CD4-positive, alpha-beta T cell treated with Interleukin-10 for 1 hour (primary cell): ENCODE results near the gene BACE2.
"Not testable (repeated sequence)": the region's sequence is repeated elsewhere in the genome, so short reads cannot be mapped to it uniquely, and the experiment has no call there.

Experiments used
- DNase-seq: peaks from one replicate; pipeline ENCODE4 v3.0.0-alpha.2; 2020

BACE2 gene

GRCh38 chr21:41283211-41283818, 115.4 kb downstream of the BACE2 start:
- DNase-seq: peak; percentile 75

- no peak for DNase-seq
Observed at GRCh38 chr21:41289431-41289830, 121.5 kb downstream of the BACE2 start.

GRCh38 chr21:41290106-41290799, 122.3 kb downstream of the BACE2 start:
- no peak for DNase-seq

- DNase-seq: no peak
Observed at GRCh38 chr21:41294548-41295231, 126.7 kb downstream of the BACE2 start.

GRCh38 chr21:41295721-41296254, 127.8 kb downstream of the BACE2 start:
- no peak for DNase-seq

- DNase-seq: no peak
Observed at GRCh38 chr21:41302976-41303375, 135.0 kb downstream of the BACE2 start.

- DNase-seq: no peak
Observed at GRCh38 chr21:41304068-41304720, 136.2 kb downstream of the BACE2 start.

- no peak for DNase-seq
Observed at GRCh38 chr21:41307219-41307618, 139.3 kb downstream of the BACE2 start.

- DNase-seq: not testable (repeated sequence)
Observed at GRCh38 chr21:41313285-41314164, 145.6 kb downstream of the BACE2 start.

- no peak for DNase-seq
Observed at GRCh38 chr21:41315726-41316125, 147.8 kb downstream of the BACE2 start.

- no peak for DNase-seq
Observed at GRCh38 chr21:41316200-41317062, 148.5 kb downstream of the BACE2 start, which contains the start of gene FAM3B. TSS of gene FAM3B (plus strand) at chr21:41316801. CDS start at chr21:41316880, 79 bp downstream.

GRCh38 chr21:41317063-41317392, 149.1 kb downstream of the BACE2 start:
- no peak for DNase-seq

- DNase-seq: no peak
Observed at GRCh38 chr21:41317458-41317857, 149.5 kb downstream of the BACE2 start.

- DNase-seq: no peak
Observed at GRCh38 chr21:41318218-41318617, 150.3 kb downstream of the BACE2 start.

GRCh38 chr21:41319273-41319672, 151.3 kb downstream of the BACE2 start:
- DNase-seq: no peak

- peak; percentile 2 for DNase-seq
Observed at GRCh38 chr21:41321211-41321907, 153.4 kb downstream of the BACE2 start.

- DNase-seq: no peak
Observed at GRCh38 chr21:41321908-41322495, 154.0 kb downstream of the BACE2 start.

- no peak for DNase-seq
Observed at GRCh38 chr21:41322496-41323382, 154.8 kb downstream of the BACE2 start.
